Measurements from ENCODE around the gene DDAH1. TPM values are rescaled to one million over a fixed set of nuclear protein-coding genes. Genes with fewer than 3 reads are reported as not detected.
A peak's percentile ranks its signal among the peaks of the same experiment; 100 is the strongest.

The DDAH1 gene
- polyA plus RNA-seq, 1 donor = 115 TPM

GRCh38 chr1:85311818-85312217, 153.1 kb downstream of the DDAH1 start:
- Histone ChIP-seq H3K27me3 (ENCODE audit: control insufficient read depth, insufficient read depth, low read length) (no peaks in the 10 kb centered on the region), H3K4me1 (ENCODE audit: control insufficient read depth, insufficient read depth, low read length) (no peaks in the 10 kb centered on the region), H3K4me3 (ENCODE audit: low read length) (no peak overlapping the region), H3K9me3 (ENCODE audit: control insufficient read depth, low read depth, low read length) (no peaks in the 10 kb centered on the region), H3K36me3 (ENCODE audit: control insufficient read depth, insufficient read depth, low read length) (peaks cover 2% of the 10 kb centered on the region), H3K27ac (ENCODE audit: low read length) (no peak overlapping the region)
- no peak for DNase-seq
- no CpG with 5 or more reads among the region's 2 CpGs for WGBS (ENCODE audit: insufficient coverage, low lambda C conversion rate)

GRCh38 chr1:85308833-85309350, 156.1 kb downstream of the DDAH1 start:
- no peaks in the 10 kb centered on the region for H3K36me3 ChIP-seq (ENCODE audit: control insufficient read depth, insufficient read depth, low read length)
- no peak for DNase-seq
- no peaks in the 10 kb centered on the region for H3K27me3 ChIP-seq (ENCODE audit: control insufficient read depth, insufficient read depth, low read length)
- no peak overlapping the region for H3K4me3 ChIP-seq (ENCODE audit: low read length)
- H3K9me3 ChIP-seq (ENCODE audit: control insufficient read depth, low read depth, low read length) = no peaks in the 10 kb centered on the region
- H3K27ac ChIP-seq (ENCODE audit: low read length) = no peak overlapping the region
- WGBS (ENCODE audit: insufficient coverage, low lambda C conversion rate) = 67% methylated on average over 2 of the region's 4 CpGs
- H3K4me1 ChIP-seq (ENCODE audit: control insufficient read depth, insufficient read depth, low read length) = no peaks in the 10 kb centered on the region

- H3K27me3 ChIP-seq (ENCODE audit: control insufficient read depth, insufficient read depth, low read length) = no peaks in the 10 kb centered on the region
- no peaks in the 10 kb centered on the region for H3K36me3 ChIP-seq (ENCODE audit: control insufficient read depth, insufficient read depth, low read length)
- no peak overlapping the region for H3K4me3 ChIP-seq (ENCODE audit: low read length)
- no peak overlapping the region for H3K27ac ChIP-seq (ENCODE audit: low read length)
- H3K9me3 ChIP-seq (ENCODE audit: control insufficient read depth, low read depth, low read length) = no peaks in the 10 kb centered on the region
- H3K4me1 ChIP-seq (ENCODE audit: control insufficient read depth, insufficient read depth, low read length) = no peaks in the 10 kb centered on the region
- peak; percentile 78 to 81 for DNase-seq
- 0% methylated on average over 2 of the region's 27 CpGs for WGBS (ENCODE audit: insufficient coverage, low lambda C conversion rate)
These were observed 156.7 kb downstream of the DDAH1 start for GRCh38 chr1:85307987-85308832.

GRCh38 chr1:85306236-85306635, 158.7 kb downstream of the DDAH1 start:
- WGBS (ENCODE audit: insufficient coverage, low lambda C conversion rate) = no CpG with 5 or more reads among the region's 4 CpGs

GRCh38 chr1:85303440-85304162, 161.4 kb downstream of the DDAH1 start:
- WGBS (ENCODE audit: insufficient coverage, low lambda C conversion rate) = 91% methylated on average over 4 of the region's 4 CpGs
- DNase-seq = no peak
- Histone ChIP-seq H3K36me3 (ENCODE audit: control insufficient read depth, insufficient read depth, low read length) (no peaks in the 10 kb centered on the region), H3K9me3 (ENCODE audit: control insufficient read depth, low read depth, low read length) (no peaks in the 10 kb centered on the region), H3K4me1 (ENCODE audit: control insufficient read depth, insufficient read depth, low read length) (peaks cover 2% of the 10 kb centered on the region), H3K27me3 (ENCODE audit: control insufficient read depth, insufficient read depth, low read length) (no peaks in the 10 kb centered on the region), H3K27ac (ENCODE audit: low read length) (no peak overlapping the region), H3K4me3 (ENCODE audit: low read length) (no peak overlapping the region)

More at GRCh38 chr1:85306236-85306635, 158.7 kb downstream of the DDAH1 start:
- DNase-seq = no peak
- H3K9me3 ChIP-seq (ENCODE audit: control insufficient read depth, low read depth, low read length) = no peaks in the 10 kb centered on the region
- no peaks in the 10 kb centered on the region for H3K36me3 ChIP-seq (ENCODE audit: control insufficient read depth, insufficient read depth, low read length)
- no peaks in the 10 kb centered on the region for H3K4me1 ChIP-seq (ENCODE audit: control insufficient read depth, insufficient read depth, low read length)
- no peak overlapping the region for H3K4me3 ChIP-seq (ENCODE audit: low read length)
- H3K27me3 ChIP-seq (ENCODE audit: control insufficient read depth, insufficient read depth, low read length) = no peaks in the 10 kb centered on the region
- H3K27ac ChIP-seq (ENCODE audit: low read length) = no peak overlapping the region

GRCh38 chr1:85300140-85300539, 164.8 kb downstream of the DDAH1 start:
- Histone ChIP-seq H3K27ac (ENCODE audit: low read length) (no peak overlapping the region), H3K4me3 (ENCODE audit: low read length) (no peak overlapping the region), H3K36me3 (ENCODE audit: control insufficient read depth, insufficient read depth, low read length) (no peaks in the 10 kb centered on the region), H3K27me3 (ENCODE audit: control insufficient read depth, insufficient read depth, low read length) (no peaks in the 10 kb centered on the region), H3K9me3 (ENCODE audit: control insufficient read depth, low read depth, low read length) (no peaks in the 10 kb centered on the region), H3K4me1 (ENCODE audit: control insufficient read depth, insufficient read depth, low read length) (peaks cover 16% of the 10 kb centered on the region)
- no peak for DNase-seq
- no CpG with 5 or more reads among the region's 3 CpGs for WGBS (ENCODE audit: insufficient coverage, low lambda C conversion rate)

GRCh38 chr1:85297855-85298629, 166.9 kb downstream of the DDAH1 start:
- DNase-seq = peak; percentile 87 to 96
- Histone ChIP-seq H3K4me3 (ENCODE audit: low read length) (no peak overlapping the region), H3K36me3 (ENCODE audit: control insufficient read depth, insufficient read depth, low read length) (no peaks in the 10 kb centered on the region), H3K9me3 (ENCODE audit: control insufficient read depth, low read depth, low read length) (no peaks in the 10 kb centered on the region), H3K27ac (ENCODE audit: low read length) (peak overlapping the region; percentile 76), H3K27me3 (ENCODE audit: control insufficient read depth, insufficient read depth, low read length) (no peaks in the 10 kb centered on the region), H3K4me1 (ENCODE audit: control insufficient read depth, insufficient read depth, low read length) (peaks cover 16% of the 10 kb centered on the region)
- 23% methylated on average over 4 of the region's 11 CpGs for WGBS (ENCODE audit: insufficient coverage, low lambda C conversion rate)

GRCh38 chr1:85297538-85297854, 167.5 kb downstream of the DDAH1 start:
- Histone ChIP-seq H3K27ac (ENCODE audit: low read length) (peak overlapping the region; percentile 76), H3K4me3 (ENCODE audit: low read length) (no peak overlapping the region), H3K27me3 (ENCODE audit: control insufficient read depth, insufficient read depth, low read length) (no peaks in the 10 kb centered on the region), H3K9me3 (ENCODE audit: control insufficient read depth, low read depth, low read length) (no peaks in the 10 kb centered on the region), H3K36me3 (ENCODE audit: control insufficient read depth, insufficient read depth, low read length) (no peaks in the 10 kb centered on the region), H3K4me1 (ENCODE audit: control insufficient read depth, insufficient read depth, low read length) (peaks cover 16% of the 10 kb centered on the region)
- DNase-seq = no peak
- 20% methylated on average over 1 of the region's 1 CpG for WGBS (ENCODE audit: insufficient coverage, low lambda C conversion rate)

GRCh38 chr1:85296980-85297379, 168.0 kb downstream of the DDAH1 start:
- H3K4me1 ChIP-seq (ENCODE audit: control insufficient read depth, insufficient read depth, low read length) = peaks cover 16% of the 10 kb centered on the region
- H3K4me3 ChIP-seq (ENCODE audit: low read length) = no peak overlapping the region
- peak overlapping the region; percentile 76 for H3K27ac ChIP-seq (ENCODE audit: low read length)
- H3K36me3 ChIP-seq (ENCODE audit: control insufficient read depth, insufficient read depth, low read length) = no peaks in the 10 kb centered on the region
- H3K27me3 ChIP-seq (ENCODE audit: control insufficient read depth, insufficient read depth, low read length) = no peaks in the 10 kb centered on the region
- DNase-seq = no peak
- no peaks in the 10 kb centered on the region for H3K9me3 ChIP-seq (ENCODE audit: control insufficient read depth, low read depth, low read length)
- WGBS (ENCODE audit: insufficient coverage, low lambda C conversion rate) = no CpG with 5 or more reads among the region's 1 CpG

- no peaks in the 10 kb centered on the region for H3K27me3 ChIP-seq (ENCODE audit: control insufficient read depth, insufficient read depth, low read length)
- no peak overlapping the region for H3K4me3 ChIP-seq (ENCODE audit: low read length)
- H3K36me3 ChIP-seq (ENCODE audit: control insufficient read depth, insufficient read depth, low read length) = no peaks in the 10 kb centered on the region
- WGBS (ENCODE audit: insufficient coverage, low lambda C conversion rate) = no CpG with 5 or more reads among the region's 4 CpGs
- DNase-seq = no peak
- no peaks in the 10 kb centered on the region for H3K9me3 ChIP-seq (ENCODE audit: control insufficient read depth, low read depth, low read length)
- no peak overlapping the region for H3K27ac ChIP-seq (ENCODE audit: low read length)
- peaks cover 16% of the 10 kb centered on the region for H3K4me1 ChIP-seq (ENCODE audit: control insufficient read depth, insufficient read depth, low read length)
These were observed 169.3 kb downstream of the DDAH1 start for GRCh38 chr1:85295654-85296053.

All from large intestine (tissue), 3 donors.